Endothelial cell of umbilical vein (primary cell): ENCODE measurements around the gene TARP.

ENCODE experiments used
- BruUV-seq: library from RNA; stranded (reverse); fragments of 400-500 nt; replicated peaks from 2 replicates; lab custom pipeline; 2021; lab: Mats Ljungman, UMichigan
- CTCF ChIA-PET: fragments of 300-600, 350-600 bp; sonication (Branson Sonifier 250); formaldehyde crosslinking; loops from one replicate; lab custom pipeline; 2021; ENCODE audit warnings: antibody characterized with exemption, inconsistent platforms; lab: Charles Lee
- POLR2A ChIA-PET: fragments of 300-600, 350-600 bp; sonication (Branson Sonifier 250); formaldehyde crosslinking; loops from one replicate; lab custom pipeline; 2021; ENCODE audit warnings: antibody characterized with exemption, inconsistent platforms; lab: Charles Lee
- DNase-seq: peaks from one replicate; pipeline ENCODE4 v3.0.0-alpha.2; 2011; ENCODE audit warnings: low read depth, low spot score
- FAIRE-seq: peaks from 2 replicates; lab custom pipeline; 2011; peaks lifted over from hg19 to GRCh38; lab: Jason Lieb, UNC
- H2AFZ ChIP-seq: 2 replicates; pipeline ENCODE4 v1.6.0; 2012; ENCODE audit warnings: low read depth, low read length, control low read depth, inconsistent platforms
- H3K27ac ChIP-seq: 2 replicates; pipeline ENCODE4 v1.5.1; 2011; ENCODE audit warnings: low read depth, mild to moderate bottlenecking, control low read depth, low read length, moderate library complexity; ENCODE audit not compliant: insufficient read depth
- H3K27me3 ChIP-seq, 2 experiments: 2 replicates each; pipeline versions ENCODE4 v1.6.0 to v1.6.1; 2011; ENCODE audit warnings: low read length in 2 of 2, mixed read lengths in 1 of 2; ENCODE audit not compliant: control insufficient read depth in 2 of 2, insufficient read depth in 2 of 2
- H3K36me3 ChIP-seq, 2 experiments: 2 replicates in 1 of 2; 3 replicates in 1 of 2; pipeline ENCODE4 v1.5.1; 2011; ENCODE audit warnings: low read length in 2 of 2, mild to moderate bottlenecking in 1 of 2, moderate library complexity in 1 of 2; ENCODE audit not compliant: control insufficient read depth in 2 of 2, insufficient read depth in 2 of 2; ENCODE audit errors: extremely low read depth in 1 of 2
- H3K4me1 ChIP-seq: 3 replicates; pipeline ENCODE4 v1.5.1; 2011; ENCODE audit warnings: mild to moderate bottlenecking, low read length; ENCODE audit not compliant: control insufficient read depth, insufficient read depth; ENCODE audit errors: extremely low read depth
- H3K4me2 ChIP-seq: 2 replicates; pipeline ENCODE4 v1.6.1; 2011; ENCODE audit warnings: low read length, control low read depth, mixed read lengths; ENCODE audit not compliant: insufficient read depth
- H3K4me3 ChIP-seq, 3 experiments: fragments of 200-600 bp in 1 of 3; sonication (generic), shearing (Covaris generic) in 1 of 3; replicated peaks in 1 of 3; 2 replicates each; pipeline ENCODE4 v1.5.1; 2011 to 2016; ENCODE audit warnings: control low read depth in 3 of 3, low read length in 3 of 3, mild to moderate bottlenecking in 2 of 3, inconsistent platforms in 1 of 3, low read depth in 1 of 3, moderate library complexity in 1 of 3; ENCODE audit not compliant: insufficient read depth in 1 of 3
- H3K79me2 ChIP-seq: 2 replicates; pipeline ENCODE4 v1.6.0; 2012; ENCODE audit warnings: low read length, inconsistent platforms; ENCODE audit not compliant: control insufficient read depth, insufficient read depth
- H3K9ac ChIP-seq: replicated peaks from 2 replicates; pipeline ENCODE3; 2011; ENCODE audit warnings: low read length, control low read depth; ENCODE audit not compliant: insufficient read depth; ENCODE audit errors: extremely low read depth
- H3K9me1 ChIP-seq: replicated peaks from 3 replicates; pipeline ENCODE4 v1.6.0; 2011; ENCODE audit warnings: mild to moderate bottlenecking, low read length; ENCODE audit not compliant: control insufficient read depth, insufficient read depth; ENCODE audit errors: extremely low read depth
- H3K9me3 ChIP-seq: replicated peaks from 2 replicates; pipeline ENCODE4 v1.5.1; 2012; ENCODE audit warnings: low read length, inconsistent platforms; ENCODE audit not compliant: control insufficient read depth, insufficient read depth
- H4K20me1 ChIP-seq: replicated peaks from 2 replicates; pipeline ENCODE3; 2011; ENCODE audit warnings: mild to moderate bottlenecking, low read length; ENCODE audit not compliant: control insufficient read depth, insufficient read depth; ENCODE audit errors: extremely low read depth
- EZH2 ChIP-seq: IDR thresholded peaks from 2 replicates; pipeline ENCODE4 v1.6.1; 2012; ENCODE audit warnings: borderline replicate concordance, low read depth, mild to moderate bottlenecking, moderate library complexity, low read length, inconsistent platforms; ENCODE audit not compliant: severe bottlenecking
- FOS ChIP-seq: IDR thresholded peaks from 2 replicates; pipeline ENCODE4 v1.6.1; 2011; ENCODE audit warnings: mild to moderate bottlenecking, low read length, moderate library complexity, borderline replicate concordance; ENCODE audit not compliant: insufficient read depth
- GATA2 ChIP-seq: IDR thresholded peaks from 2 replicates; pipeline ENCODE4 v1.7.0; 2011; ENCODE audit warnings: low read depth, mild to moderate bottlenecking, moderate library complexity, mixed read lengths, low read length; ENCODE audit not compliant: insufficient read length, insufficient read depth
- JUN ChIP-seq: IDR thresholded peaks from 2 replicates; pipeline ENCODE4 v1.6.1; 2011; ENCODE audit warnings: borderline replicate concordance, low read depth; ENCODE audit not compliant: insufficient read length, insufficient read depth
- MYC ChIP-seq: IDR thresholded peaks from one replicate; pipeline ENCODE4 v1.6.1; 2011; ENCODE audit warnings: mild to moderate bottlenecking, low read depth, low read length
- POLR2A ChIP-seq: IDR thresholded peaks from 2 replicates; pipeline ENCODE4 v1.6.1; 2012; ENCODE audit warnings: low read depth, mild to moderate bottlenecking, control low read depth, low read length
- POLR2AphosphoS5 ChIP-seq: IDR thresholded peaks from 2 replicates; pipeline ENCODE4 v1.6.1; 2012; ENCODE audit warnings: low read depth, mild to moderate bottlenecking, control low read depth, low read length, moderate library complexity; ENCODE audit not compliant: insufficient read depth
- dilution Hi-C: fragments of 300-500 bp; cut with MboI; formaldehyde crosslinking; loops from one replicate; pipeline ENCODE4 v1.15.0; 2019; ENCODE audit warnings: low sequenced_read_pairs; ENCODE audit not compliant: extremely low pct_ligation_motif_present
- intact Hi-C: fragments of 100-400 bp; cut with micrococcal nuclease; formaldehyde crosslinking; loops from one replicate; pipeline ENCODE4 v1.10.0; 2022
- TF ChIP-seq, protein P1 (sequence below), 2 donors: IDR thresholded peaks; 1 replicate in 1 of 2; 2 replicates in 1 of 2; pipeline ENCODE4 v1.5.1; 2011; ENCODE audit warnings: low read length in 2 of 2, mild to moderate bottlenecking in 2 of 2, moderate library complexity in 2 of 2, control low read depth in 1 of 2, inconsistent platforms in 1 of 2, low read depth in 1 of 2; ENCODE audit not compliant: insufficient read depth in 1 of 2; ENCODE audit errors: extremely low read depth in 1 of 2
- TF ChIP-seq, protein P2 (sequence below): IDR thresholded peaks from 2 replicates; pipeline ENCODE4 v1.6.1; 2011; ENCODE audit not compliant: insufficient read depth, insufficient read length

TARP gene

DNA sequence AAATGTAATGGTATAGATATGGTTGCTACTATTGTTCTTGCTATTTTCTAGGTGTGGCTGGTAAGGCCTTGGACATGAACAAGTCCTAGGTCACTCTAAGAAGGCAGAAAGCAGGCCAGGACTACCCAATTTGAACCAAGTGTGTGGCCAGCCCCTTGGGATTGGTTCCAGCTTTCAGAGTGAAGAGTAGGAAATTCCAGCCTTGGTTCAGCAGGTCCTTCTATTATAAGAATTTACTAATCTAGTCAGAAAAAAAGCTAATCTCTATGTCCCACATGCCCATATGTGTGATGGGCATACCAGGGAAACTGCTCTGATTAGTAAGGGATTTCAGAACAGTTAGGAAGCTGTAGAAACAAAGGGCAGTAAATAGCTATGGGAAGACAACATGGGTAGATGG lies 7.8 kb upstream of the TARP start:
- H3K36me3 ChIP-seq = no peaks in the 10 kb centered on the region
- no peak overlapping the region for H3K9ac ChIP-seq
- DNase-seq (no peak), FAIRE-seq (no peak)
- no peaks in the 10 kb centered on the region for H3K9me1 ChIP-seq
- ChIA-PET CTCF (interaction anchor here (1.1 kb wide), 1 partner anchor 37 kb away, joined by 5 read pairs; no protein-coding TSS in a partner anchor), POLR2A (no interaction called here)
- H3K27ac ChIP-seq = no peak overlapping the region
- no peaks in the 10 kb centered on the region for H4K20me1 ChIP-seq
- no TSS peak for BruUV-seq
- H3K4me1 ChIP-seq = no peaks in the 10 kb centered on the region
- H3K4me3 ChIP-seq = no peak overlapping the region
- no peaks in the 10 kb centered on the region for H3K9me3 ChIP-seq
- intact Hi-C loops (no loop called here), dilution Hi-C loops (no loop called here)
- H3K79me2 ChIP-seq = no peaks in the 10 kb centered on the region
- peaks cover 1 to 6% of the 10 kb centered on the region in 2 experiments for H3K27me3 ChIP-seq
- TF ChIP-seq POLR2A (no peak), POLR2AphosphoS5 (no peak), GATA2 (no peak), JUN (no peak), MYC (no peak), EZH2 (no peak), FOS (no peak)
- TF ChIP-seq, protein P1, sequence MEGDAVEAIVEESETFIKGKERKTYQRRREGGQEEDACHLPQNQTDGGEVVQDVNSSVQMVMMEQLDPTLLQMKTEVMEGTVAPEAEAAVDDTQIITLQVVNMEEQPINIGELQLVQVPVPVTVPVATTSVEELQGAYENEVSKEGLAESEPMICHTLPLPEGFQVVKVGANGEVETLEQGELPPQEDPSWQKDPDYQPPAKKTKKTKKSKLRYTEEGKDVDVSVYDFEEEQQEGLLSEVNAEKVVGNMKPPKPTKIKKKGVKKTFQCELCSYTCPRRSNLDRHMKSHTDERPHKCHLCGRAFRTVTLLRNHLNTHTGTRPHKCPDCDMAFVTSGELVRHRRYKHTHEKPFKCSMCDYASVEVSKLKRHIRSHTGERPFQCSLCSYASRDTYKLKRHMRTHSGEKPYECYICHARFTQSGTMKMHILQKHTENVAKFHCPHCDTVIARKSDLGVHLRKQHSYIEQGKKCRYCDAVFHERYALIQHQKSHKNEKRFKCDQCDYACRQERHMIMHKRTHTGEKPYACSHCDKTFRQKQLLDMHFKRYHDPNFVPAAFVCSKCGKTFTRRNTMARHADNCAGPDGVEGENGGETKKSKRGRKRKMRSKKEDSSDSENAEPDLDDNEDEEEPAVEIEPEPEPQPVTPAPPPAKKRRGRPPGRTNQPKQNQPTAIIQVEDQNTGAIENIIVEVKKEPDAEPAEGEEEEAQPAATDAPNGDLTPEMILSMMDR (IDR thresholded peaks at IDR 0.05; ENCODE audit: extremely low read depth in 1 of 2, insufficient read depth in 1 of 2, low read depth in 1 of 2, low read length in 2 of 2) = no peak
- TF ChIP-seq, protein P2, sequence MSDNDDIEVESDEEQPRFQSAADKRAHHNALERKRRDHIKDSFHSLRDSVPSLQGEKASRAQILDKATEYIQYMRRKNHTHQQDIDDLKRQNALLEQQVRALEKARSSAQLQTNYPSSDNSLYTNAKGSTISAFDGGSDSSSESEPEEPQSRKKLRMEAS = no peak
- no peak overlapping the region for H2AFZ ChIP-seq
- no peak overlapping the region for H3K4me2 ChIP-seq
